HG02610 (cell line): Measurements from ENCODE around the gene SLC5A9.

Source experiments
- ATAC-seq: cut with Tn5 transposase; IDR thresholded peaks from one replicate; pipeline ENCODE4 v1.9.1; 2021; ENCODE audit warnings: mild to moderate bottlenecking, moderate library complexity; ENCODE audit not compliant: unreplicated experiment

The SLC5A9 gene

GRCh38 chr1:48222501-48223242, at the start of gene SLC5A9:
Gene SLC5A9, plus strand, starts transcription at chr1:48222716. Its CDS starts 21 bp downstream, at chr1:48222737.
- ATAC-seq, result no peak

- no peak for ATAC-seq
These were observed 47.4 kb upstream of the SLC5A9 start for GRCh38 chr1:48175116-48175515.

GRCh38 chr1:48177257-48177656, 45.3 kb upstream of the SLC5A9 start:
- no peak for ATAC-seq

- ATAC-seq, result peak; percentile 20
These were observed 40.7 kb upstream of the SLC5A9 start for GRCh38 chr1:48181669-48182367.

- peak; percentile 77 for ATAC-seq
These were observed 40.1 kb upstream of the SLC5A9 start for GRCh38 chr1:48182439-48182838.

GRCh38 chr1:48186306-48186839, 36.1 kb upstream of the SLC5A9 start:
- ATAC-seq, result no peak

GRCh38 chr1:48187969-48188563, 34.5 kb upstream of the SLC5A9 start:
- ATAC-seq, result no peak

- ATAC-seq, result no peak
These were observed 31.6 kb upstream of the SLC5A9 start for GRCh38 chr1:48190881-48191280.

GRCh38 chr1:48194801-48195200, 27.7 kb upstream of the SLC5A9 start:
- no peak for ATAC-seq

- ATAC-seq, result no peak
These were observed 26.3 kb upstream of the SLC5A9 start for GRCh38 chr1:48196237-48196636.

- ATAC-seq, result no peak
These were observed 23.5 kb upstream of the SLC5A9 start for GRCh38 chr1:48198970-48199369.

- no peak for ATAC-seq
These were observed 22.2 kb upstream of the SLC5A9 start for GRCh38 chr1:48200166-48200900.

GRCh38 chr1:48202030-48202752, 20.3 kb upstream of the SLC5A9 start:
- ATAC-seq, result no peak

GRCh38 chr1:48203287-48203900, 19.1 kb upstream of the SLC5A9 start:
- peak; percentile 47 for ATAC-seq

- ATAC-seq, result no peak
These were observed 17.0 kb upstream of the SLC5A9 start for GRCh38 chr1:48205522-48205921.

GRCh38 chr1:48206371-48206770, 16.1 kb upstream of the SLC5A9 start:
- ATAC-seq, result no peak

- ATAC-seq, result no peak
These were observed 15.4 kb upstream of the SLC5A9 start for GRCh38 chr1:48207131-48207530.

- no peak for ATAC-seq
These were observed 14.9 kb upstream of the SLC5A9 start for GRCh38 chr1:48207536-48208075.

GRCh38 chr1:48208251-48208650, 14.3 kb upstream of the SLC5A9 start:
- ATAC-seq, result no peak

- ATAC-seq, result no peak
These were observed 13.9 kb upstream of the SLC5A9 start for GRCh38 chr1:48208652-48209051.
